A549 (cell line): ENCODE measurements around the gene AMN.

Source experiments
- EP300 ChIP-seq, 2 experiments: fragments of >200 bp; sonication (Bioruptor Twin); formaldehyde crosslinking; IDR thresholded peaks; 2 replicates in 1 of 2; 3 replicates in 1 of 2; pipeline ENCODE4 v1.6.1; 2016 to 2017
- KDM5A ChIP-seq: fragments of 200-600 bp; sonication (generic); IDR thresholded peaks from 2 replicates; pipeline ENCODE4 v1.6.1; 2016; ENCODE audit warnings: antibody characterized with exemption, mild to moderate bottlenecking
- NR3C1 ChIP-seq: fragments of >200 bp; sonication (Bioruptor Twin); formaldehyde crosslinking; IDR thresholded peaks from 3 replicates; pipeline ENCODE4 v1.6.1; 2017
- POLR2A ChIP-seq: IDR thresholded peaks from 2 replicates; pipeline ENCODE4 v1.6.1; 2012; ENCODE audit warnings: mild to moderate bottlenecking, low read length
- RAD21 ChIP-seq, 2 experiments: fragments of >200 bp in 1 of 2; sonication (Bioruptor Twin) in 1 of 2; formaldehyde crosslinking in 1 of 2; IDR thresholded peaks in 1 of 2; conservative IDR thresholded peaks in 1 of 2; 2 replicates in 1 of 2; 3 replicates in 1 of 2; pipeline ENCODE4 v1.6.1; 2012 to 2018; ENCODE audit warnings: inconsistent platforms in 1 of 2
- RFX5 ChIP-seq: fragments of 450-650 bp; IDR thresholded peaks from 2 replicates; pipeline ENCODE4 v1.7.1; 2014; ENCODE audit warnings: antibody characterized with exemption, mild to moderate bottlenecking, moderate library complexity
- SREBF2 ChIP-seq: fragments of 450-650 bp; IDR thresholded peaks from 2 replicates; pipeline ENCODE4 v1.6.1; 2014; ENCODE audit warnings: mild to moderate bottlenecking, moderate library complexity
- TF ChIP-seq, protein P1 (sequence below): fragments of >200 bp; sonication (Bioruptor Twin); formaldehyde crosslinking; IDR thresholded peaks from 3 replicates; pipeline ENCODE4 v1.5.1; 2016

DNA sequence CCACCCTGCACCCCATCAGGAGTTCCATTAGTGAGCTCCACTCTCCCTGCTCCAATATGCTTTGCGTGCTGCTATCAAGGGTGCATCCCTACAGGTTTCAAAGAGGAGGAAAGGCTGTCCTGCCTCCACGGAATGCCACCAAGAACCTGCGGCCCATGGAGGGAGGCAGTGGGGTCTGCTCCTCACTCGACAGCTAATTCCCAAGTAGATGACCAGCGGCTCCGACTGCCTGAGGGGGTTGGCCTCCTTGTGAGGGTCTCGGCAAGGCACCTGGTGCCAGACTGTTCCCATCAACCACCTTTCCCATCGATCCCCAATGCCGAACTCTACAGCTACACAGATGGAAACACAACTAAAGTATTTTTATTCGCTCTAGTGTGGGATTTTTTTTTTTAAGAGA, 36.0 kb downstream of the AMN start:
- TF ChIP-seq, protein P1, sequence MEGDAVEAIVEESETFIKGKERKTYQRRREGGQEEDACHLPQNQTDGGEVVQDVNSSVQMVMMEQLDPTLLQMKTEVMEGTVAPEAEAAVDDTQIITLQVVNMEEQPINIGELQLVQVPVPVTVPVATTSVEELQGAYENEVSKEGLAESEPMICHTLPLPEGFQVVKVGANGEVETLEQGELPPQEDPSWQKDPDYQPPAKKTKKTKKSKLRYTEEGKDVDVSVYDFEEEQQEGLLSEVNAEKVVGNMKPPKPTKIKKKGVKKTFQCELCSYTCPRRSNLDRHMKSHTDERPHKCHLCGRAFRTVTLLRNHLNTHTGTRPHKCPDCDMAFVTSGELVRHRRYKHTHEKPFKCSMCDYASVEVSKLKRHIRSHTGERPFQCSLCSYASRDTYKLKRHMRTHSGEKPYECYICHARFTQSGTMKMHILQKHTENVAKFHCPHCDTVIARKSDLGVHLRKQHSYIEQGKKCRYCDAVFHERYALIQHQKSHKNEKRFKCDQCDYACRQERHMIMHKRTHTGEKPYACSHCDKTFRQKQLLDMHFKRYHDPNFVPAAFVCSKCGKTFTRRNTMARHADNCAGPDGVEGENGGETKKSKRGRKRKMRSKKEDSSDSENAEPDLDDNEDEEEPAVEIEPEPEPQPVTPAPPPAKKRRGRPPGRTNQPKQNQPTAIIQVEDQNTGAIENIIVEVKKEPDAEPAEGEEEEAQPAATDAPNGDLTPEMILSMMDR: no peak
- TF ChIP-seq RAD21 (conservative IDR thresholded peaks at IDR 0.05 in 1 of 2, IDR thresholded peaks at IDR 0.05 in 1 of 2) (no peak), EP300 (IDR thresholded peaks at IDR 0.05) (no peak), POLR2A (no peak), SREBF2 (no peak), NR3C1 (no peak), RFX5 (no peak), KDM5A (no peak)
